ENCODE results near the gene IQCK.

- TF ChIP-seq, protein P1, sequence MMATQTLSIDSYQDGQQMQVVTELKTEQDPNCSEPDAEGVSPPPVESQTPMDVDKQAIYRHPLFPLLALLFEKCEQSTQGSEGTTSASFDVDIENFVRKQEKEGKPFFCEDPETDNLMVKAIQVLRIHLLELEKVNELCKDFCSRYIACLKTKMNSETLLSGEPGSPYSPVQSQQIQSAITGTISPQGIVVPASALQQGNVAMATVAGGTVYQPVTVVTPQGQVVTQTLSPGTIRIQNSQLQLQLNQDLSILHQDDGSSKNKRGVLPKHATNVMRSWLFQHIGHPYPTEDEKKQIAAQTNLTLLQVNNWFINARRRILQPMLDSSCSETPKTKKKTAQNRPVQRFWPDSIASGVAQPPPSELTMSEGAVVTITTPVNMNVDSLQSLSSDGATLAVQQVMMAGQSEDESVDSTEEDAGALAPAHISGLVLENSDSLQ (IDR thresholded peaks at IDR 0.05) = no peak
- no peak for TF ChIP-seq FOXK2 (IDR thresholded peaks at IDR 0.05)
- TF ChIP-seq HDGF (IDR thresholded peaks at IDR 0.05; ENCODE audit: borderline replicate concordance) = no peak
- TF ChIP-seq ARNT (IDR thresholded peaks at IDR 0.05) = no peak
- TF ChIP-seq LEF1 (IDR thresholded peaks at IDR 0.05; ENCODE audit: borderline replicate concordance) = no peak
- TF ChIP-seq FOXM1 (IDR thresholded peaks at IDR 0.05; ENCODE audit: borderline replicate concordance) = no peak
These were observed 105.3 kb downstream of the IQCK start for GRCh38 chr16:19823322-19823721.
